ENCODE data around the gene MRPL37. TPM values are rescaled to one million over a fixed set of nuclear protein-coding genes. Genes with fewer than 3 reads are reported as not detected.

The MRPL37 gene
- total RNA-seq, 1 donor from 2014 or later: 42.6 TPM

DNA sequence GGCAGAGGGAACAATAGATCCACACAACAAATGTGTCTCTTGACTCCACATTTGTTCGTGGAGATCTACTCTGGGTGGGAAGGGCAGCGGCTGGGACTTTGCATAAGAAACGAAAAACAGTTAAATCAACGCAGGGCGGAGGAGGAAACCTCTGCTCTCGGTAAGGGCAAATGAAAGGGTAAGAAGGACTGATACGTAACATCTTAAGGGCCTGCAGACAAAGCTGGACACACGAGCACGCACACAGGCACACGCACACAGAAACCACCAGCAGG is 57.3 kb downstream of the MRPL37 start:
- FAIRE-seq (peak; percentile 60), DNase-seq (ENCODE audit: low read depth) (no peak)
- no peaks in the 10 kb centered on the region for H3K36me3 ChIP-seq (ENCODE audit: control insufficient read depth, insufficient read depth, low read length)
- TF ChIP-seq, protein P1, sequence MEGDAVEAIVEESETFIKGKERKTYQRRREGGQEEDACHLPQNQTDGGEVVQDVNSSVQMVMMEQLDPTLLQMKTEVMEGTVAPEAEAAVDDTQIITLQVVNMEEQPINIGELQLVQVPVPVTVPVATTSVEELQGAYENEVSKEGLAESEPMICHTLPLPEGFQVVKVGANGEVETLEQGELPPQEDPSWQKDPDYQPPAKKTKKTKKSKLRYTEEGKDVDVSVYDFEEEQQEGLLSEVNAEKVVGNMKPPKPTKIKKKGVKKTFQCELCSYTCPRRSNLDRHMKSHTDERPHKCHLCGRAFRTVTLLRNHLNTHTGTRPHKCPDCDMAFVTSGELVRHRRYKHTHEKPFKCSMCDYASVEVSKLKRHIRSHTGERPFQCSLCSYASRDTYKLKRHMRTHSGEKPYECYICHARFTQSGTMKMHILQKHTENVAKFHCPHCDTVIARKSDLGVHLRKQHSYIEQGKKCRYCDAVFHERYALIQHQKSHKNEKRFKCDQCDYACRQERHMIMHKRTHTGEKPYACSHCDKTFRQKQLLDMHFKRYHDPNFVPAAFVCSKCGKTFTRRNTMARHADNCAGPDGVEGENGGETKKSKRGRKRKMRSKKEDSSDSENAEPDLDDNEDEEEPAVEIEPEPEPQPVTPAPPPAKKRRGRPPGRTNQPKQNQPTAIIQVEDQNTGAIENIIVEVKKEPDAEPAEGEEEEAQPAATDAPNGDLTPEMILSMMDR (IDR thresholded peaks at IDR 0.05; ENCODE audit: insufficient read depth, low read length, severe bottlenecking): no peak
- no peaks in the 10 kb centered on the region for H3K27me3 ChIP-seq (ENCODE audit: control insufficient read depth, insufficient read depth, low read length)
- no peak overlapping the region for H3K4me3 ChIP-seq (ENCODE audit: low read depth, low read length)

DNA sequence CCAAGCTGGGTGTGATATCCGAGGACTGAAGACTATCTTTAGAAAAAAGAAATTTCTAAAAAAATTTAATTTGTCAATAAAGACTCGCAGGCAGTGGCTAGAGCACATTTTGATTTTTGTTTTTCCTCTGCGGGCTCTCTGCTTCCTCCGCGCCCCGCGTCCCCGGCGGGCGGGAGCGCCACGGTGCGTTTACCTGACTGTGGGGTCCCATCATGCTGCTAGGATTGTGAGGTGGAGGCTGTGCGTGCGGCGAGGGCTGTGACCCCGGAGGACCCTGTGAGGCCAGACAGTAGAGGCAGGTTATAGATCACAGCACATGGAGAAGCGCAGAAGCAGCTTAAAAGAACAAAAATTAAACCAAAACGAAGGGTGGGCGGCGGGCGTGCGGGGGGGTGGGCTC is 57.9 kb downstream of the MRPL37 start:
- Histone ChIP-seq H3K4me3 (ENCODE audit: low read depth, low read length) (no peak overlapping the region), H3K27me3 (ENCODE audit: control insufficient read depth, insufficient read depth, low read length) (no peaks in the 10 kb centered on the region), H3K36me3 (ENCODE audit: control insufficient read depth, insufficient read depth, low read length) (no peaks in the 10 kb centered on the region)
- FAIRE-seq: no peak
- TF ChIP-seq, protein P1 (IDR thresholded peaks at IDR 0.05; ENCODE audit: insufficient read depth, low read length, severe bottlenecking): no peak
- no peak for DNase-seq (ENCODE audit: low read depth)

- Histone ChIP-seq H3K36me3 (ENCODE audit: control insufficient read depth, insufficient read depth, low read length) (no peaks in the 10 kb centered on the region), H3K27me3 (ENCODE audit: control insufficient read depth, insufficient read depth, low read length) (no peaks in the 10 kb centered on the region), H3K4me3 (ENCODE audit: low read depth, low read length) (no peak overlapping the region)
- FAIRE-seq (no peak), DNase-seq (ENCODE audit: low read depth) (no peak)
- TF ChIP-seq, protein P1 (IDR thresholded peaks at IDR 0.05; ENCODE audit: insufficient read depth, low read length, severe bottlenecking): no peak
These were observed 59.7 kb downstream of the MRPL37 start for GRCh38 chr1:54259546-54260140.

GRCh38 chr1:54260810-54261209 is 60.8 kb downstream of the MRPL37 start:
- peak; percentile 76 for FAIRE-seq
- Histone ChIP-seq H3K27me3 (ENCODE audit: control insufficient read depth, insufficient read depth, low read length) (no peaks in the 10 kb centered on the region), H3K36me3 (ENCODE audit: control insufficient read depth, insufficient read depth, low read length) (no peaks in the 10 kb centered on the region), H3K4me3 (ENCODE audit: low read depth, low read length) (no peak overlapping the region)
- no peak for DNase-seq (ENCODE audit: low read depth)
- TF ChIP-seq, protein P1 (IDR thresholded peaks at IDR 0.05; ENCODE audit: insufficient read depth, low read length, severe bottlenecking): no peak

DNA sequence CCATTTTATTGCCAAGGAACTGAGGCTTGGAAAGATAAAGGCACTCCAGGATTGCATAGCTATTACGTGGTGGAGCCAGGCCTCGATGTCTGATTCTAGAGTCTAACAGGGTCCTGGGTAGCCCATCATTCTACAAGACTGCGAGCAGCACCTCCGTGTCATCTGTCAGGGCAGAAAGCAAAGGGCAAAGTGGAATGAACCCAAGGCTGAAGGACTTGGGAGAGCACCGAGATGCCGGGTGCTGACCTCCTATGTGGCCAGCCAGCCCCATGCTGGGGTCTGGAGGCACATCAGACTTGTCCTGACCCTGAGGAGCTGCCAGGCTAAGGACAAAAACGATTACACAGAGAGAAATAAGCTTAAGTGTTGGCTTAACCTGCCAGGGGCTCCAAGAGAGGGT is 62.3 kb downstream of the MRPL37 start:
- Histone ChIP-seq H3K27me3 (ENCODE audit: control insufficient read depth, insufficient read depth, low read length) (no peaks in the 10 kb centered on the region), H3K36me3 (ENCODE audit: control insufficient read depth, insufficient read depth, low read length) (no peaks in the 10 kb centered on the region), H3K4me3 (ENCODE audit: low read depth, low read length) (no peak overlapping the region)
- no peak for FAIRE-seq
- TF ChIP-seq, protein P1 (IDR thresholded peaks at IDR 0.05; ENCODE audit: insufficient read depth, low read length, severe bottlenecking): no peak
- no peak for DNase-seq (ENCODE audit: low read depth)

GRCh38 chr1:54263601-54264226 is 63.7 kb downstream of the MRPL37 start:
- Histone ChIP-seq H3K36me3 (ENCODE audit: control insufficient read depth, insufficient read depth, low read length) (no peaks in the 10 kb centered on the region), H3K4me3 (ENCODE audit: low read depth, low read length) (no peak overlapping the region), H3K27me3 (ENCODE audit: control insufficient read depth, insufficient read depth, low read length) (no peaks in the 10 kb centered on the region)
- FAIRE-seq (no peak), DNase-seq (ENCODE audit: low read depth) (no peak)
- TF ChIP-seq, protein P1 (IDR thresholded peaks at IDR 0.05; ENCODE audit: insufficient read depth, low read length, severe bottlenecking): no peak

All from bronchial epithelial cell (primary cell).